ENCODE data around the gene BAIAP2L2. TPM values are rescaled to one million over a fixed set of nuclear protein-coding genes. Genes with fewer than 3 reads are reported as not detected.
A peak's percentile ranks its signal among the peaks of the same experiment; 100 is the strongest.

The BAIAP2L2 gene
- total RNA-seq, 1 experiment from 2014 or later: 51.2 TPM

DNA sequence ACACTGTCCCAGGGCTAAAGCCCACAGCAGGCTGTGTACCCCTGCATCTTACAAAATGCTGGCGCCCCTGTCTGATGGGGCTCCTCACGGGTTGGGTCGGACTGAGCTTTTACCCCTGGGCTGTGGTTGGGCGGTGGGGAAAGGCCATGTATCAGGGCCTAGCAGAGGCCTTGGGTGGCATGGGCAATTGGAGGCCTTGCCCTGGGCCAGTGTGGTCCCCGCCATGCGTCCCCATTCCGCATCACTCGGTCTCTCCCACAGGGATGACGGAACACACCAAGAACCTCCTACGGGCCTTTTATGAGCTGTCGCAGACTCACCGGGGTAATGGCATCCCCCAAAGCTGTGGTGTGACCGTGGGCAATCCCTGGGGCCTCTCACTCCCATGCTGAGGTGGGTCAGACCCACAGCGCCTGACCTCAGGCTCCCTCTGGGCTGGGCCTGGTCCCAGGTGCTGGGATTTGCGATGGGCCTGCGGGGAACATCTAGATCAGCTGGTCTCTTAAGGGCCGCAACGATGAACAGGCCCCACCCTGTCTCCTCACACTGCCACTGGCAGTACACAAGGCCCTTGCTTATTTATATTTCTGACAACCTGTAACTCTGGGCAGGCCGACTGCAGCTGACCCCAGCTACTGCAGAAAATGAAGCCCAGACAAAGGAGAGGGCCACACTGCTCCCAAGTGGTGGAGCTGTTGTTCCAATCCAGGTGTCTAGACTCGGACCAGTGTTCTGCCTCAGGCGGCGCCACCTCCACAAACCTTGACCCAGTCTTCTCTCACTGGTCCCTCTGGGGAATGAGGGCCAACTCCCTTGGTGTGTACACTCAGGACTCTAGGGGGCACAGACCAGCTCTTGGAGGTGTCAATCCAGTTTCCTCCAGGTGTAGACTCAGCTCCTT is 38.8 kb downstream of the BAIAP2L2 start:
- TF ChIP-seq, protein P1, sequence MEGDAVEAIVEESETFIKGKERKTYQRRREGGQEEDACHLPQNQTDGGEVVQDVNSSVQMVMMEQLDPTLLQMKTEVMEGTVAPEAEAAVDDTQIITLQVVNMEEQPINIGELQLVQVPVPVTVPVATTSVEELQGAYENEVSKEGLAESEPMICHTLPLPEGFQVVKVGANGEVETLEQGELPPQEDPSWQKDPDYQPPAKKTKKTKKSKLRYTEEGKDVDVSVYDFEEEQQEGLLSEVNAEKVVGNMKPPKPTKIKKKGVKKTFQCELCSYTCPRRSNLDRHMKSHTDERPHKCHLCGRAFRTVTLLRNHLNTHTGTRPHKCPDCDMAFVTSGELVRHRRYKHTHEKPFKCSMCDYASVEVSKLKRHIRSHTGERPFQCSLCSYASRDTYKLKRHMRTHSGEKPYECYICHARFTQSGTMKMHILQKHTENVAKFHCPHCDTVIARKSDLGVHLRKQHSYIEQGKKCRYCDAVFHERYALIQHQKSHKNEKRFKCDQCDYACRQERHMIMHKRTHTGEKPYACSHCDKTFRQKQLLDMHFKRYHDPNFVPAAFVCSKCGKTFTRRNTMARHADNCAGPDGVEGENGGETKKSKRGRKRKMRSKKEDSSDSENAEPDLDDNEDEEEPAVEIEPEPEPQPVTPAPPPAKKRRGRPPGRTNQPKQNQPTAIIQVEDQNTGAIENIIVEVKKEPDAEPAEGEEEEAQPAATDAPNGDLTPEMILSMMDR (IDR thresholded peaks at IDR 0.05; ENCODE audit: unreplicated experiment): no peak
- H3K4me3 Mint-ChIP-seq (ENCODE audit: low read depth, unreplicated experiment): no peak overlapping the region
- intact Hi-C loops (cut with micrococcal nuclease; ENCODE audit: unreplicated experiment): no loop called here
- BruUV-seq (replicated peaks): no TSS peak
- H3K9me3 Mint-ChIP-seq (ENCODE audit: low read depth, unreplicated experiment): no peaks in the 10 kb centered on the region
- no peak overlapping the region for H3K27ac Mint-ChIP-seq (ENCODE audit: unreplicated experiment)
- peaks cover 48% of the 10 kb centered on the region for H3K36me3 Mint-ChIP-seq (ENCODE audit: insufficient read depth, unreplicated experiment)
- DNase-seq: no peak
- CTCF ChIA-PET: no interaction called here
- no peaks in the 10 kb centered on the region for H3K27me3 Mint-ChIP-seq (ENCODE audit: unreplicated experiment)
- H3K4me1 Mint-ChIP-seq (ENCODE audit: low read depth, unreplicated experiment): no peaks in the 10 kb centered on the region

DNA sequence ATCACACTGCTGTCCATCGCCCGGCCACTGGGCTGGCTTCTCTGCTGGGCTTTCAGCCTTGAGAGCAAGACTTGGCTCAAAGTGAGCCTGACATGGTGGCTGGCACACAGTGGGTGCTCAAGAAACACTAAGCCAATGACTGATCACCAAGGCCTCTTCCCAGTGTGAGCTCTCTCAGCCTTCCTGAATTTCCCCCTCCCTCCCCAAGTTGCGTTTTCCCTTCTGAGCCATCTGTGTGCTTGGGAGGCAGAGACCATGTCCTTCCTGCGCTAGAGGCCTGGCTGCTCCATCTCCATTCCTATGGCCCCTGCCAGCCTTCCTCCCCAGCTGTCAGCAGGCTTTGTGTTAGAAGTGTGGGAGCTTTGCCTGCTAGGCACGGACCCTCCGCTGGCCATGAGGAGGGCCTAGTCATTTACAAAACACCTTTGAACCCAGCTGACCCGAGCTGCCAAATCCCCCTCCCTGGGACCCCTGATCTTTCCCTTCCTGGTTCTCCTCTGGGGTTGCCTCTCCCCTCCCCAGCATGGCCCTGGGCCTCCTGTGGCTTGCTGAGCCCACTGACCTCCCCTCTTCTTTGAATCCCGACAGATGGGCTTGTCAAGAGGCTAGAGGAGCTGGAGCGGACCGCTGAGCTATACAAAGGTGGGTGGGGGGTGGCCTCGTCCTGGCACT is 40.1 kb downstream of the BAIAP2L2 start:
- CTCF ChIA-PET: interaction anchor here (1.5 kb wide), 1 partner anchor 18 kb away, joined by 3 read pairs; no protein-coding TSS in a partner anchor
- H3K27ac Mint-ChIP-seq (ENCODE audit: unreplicated experiment): no peak overlapping the region
- H3K4me3 Mint-ChIP-seq (ENCODE audit: low read depth, unreplicated experiment): no peak overlapping the region
- intact Hi-C loops (cut with micrococcal nuclease; ENCODE audit: unreplicated experiment): no loop called here
- DNase-seq: no peak
- no TSS peak for BruUV-seq (replicated peaks)
- peaks cover 47% of the 10 kb centered on the region for H3K36me3 Mint-ChIP-seq (ENCODE audit: insufficient read depth, unreplicated experiment)
- H3K9me3 Mint-ChIP-seq (ENCODE audit: low read depth, unreplicated experiment): no peaks in the 10 kb centered on the region
- no peaks in the 10 kb centered on the region for H3K4me1 Mint-ChIP-seq (ENCODE audit: low read depth, unreplicated experiment)
- TF ChIP-seq, protein P1 (IDR thresholded peaks at IDR 0.05; ENCODE audit: unreplicated experiment): no peak
- no peaks in the 10 kb centered on the region for H3K27me3 Mint-ChIP-seq (ENCODE audit: unreplicated experiment)

DNA sequence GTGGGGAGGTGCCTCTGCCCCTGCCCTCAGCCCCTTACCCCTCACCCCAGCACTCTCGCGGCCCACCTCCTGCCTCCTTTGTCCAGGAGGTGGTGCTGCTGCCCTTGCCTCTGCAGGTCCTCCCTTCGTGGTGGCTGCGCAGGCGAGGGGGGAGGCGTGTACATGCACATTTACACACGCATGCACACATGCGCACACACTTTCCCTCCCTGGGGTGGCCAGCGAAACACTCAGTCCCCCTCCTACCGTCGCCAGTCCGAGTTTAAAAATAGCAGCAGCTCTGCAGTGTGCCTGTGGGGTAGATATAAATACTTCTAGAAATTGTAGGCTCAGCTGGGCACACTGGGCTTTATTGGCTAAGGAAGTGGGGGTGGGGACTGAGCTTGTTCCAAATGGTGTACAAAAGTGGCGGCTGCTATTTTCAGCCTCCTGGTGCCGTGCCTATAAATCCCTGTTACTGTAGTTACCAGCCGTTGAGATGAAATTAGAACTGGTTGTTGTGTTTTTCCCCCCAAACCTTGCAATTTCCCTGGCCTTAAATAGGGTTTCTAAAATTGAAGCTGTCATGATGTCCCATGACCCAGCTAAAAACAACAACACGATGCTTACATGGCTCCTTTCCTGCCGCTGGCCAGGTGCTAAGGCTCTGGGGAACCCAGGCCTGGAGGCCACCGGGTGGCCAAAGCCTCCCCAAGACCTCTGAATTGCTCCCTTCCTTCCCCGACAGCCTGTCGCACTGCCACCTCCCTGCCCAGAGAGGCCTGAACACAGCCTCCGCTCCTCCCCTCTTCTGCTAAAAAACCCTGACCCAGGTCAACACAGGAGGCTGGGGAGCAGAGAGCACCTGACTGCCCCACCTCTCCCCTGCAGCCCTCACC is 40.9 kb downstream of the BAIAP2L2 start:
- TF ChIP-seq, protein P1 (IDR thresholded peaks at IDR 0.05; ENCODE audit: unreplicated experiment): peak; percentile 41
- Mint-ChIP-seq H3K4me1 (ENCODE audit: low read depth, unreplicated experiment) (no peaks in the 10 kb centered on the region), H3K27ac (ENCODE audit: unreplicated experiment) (no peak overlapping the region), H3K9me3 (ENCODE audit: low read depth, unreplicated experiment) (no peaks in the 10 kb centered on the region), H3K4me3 (ENCODE audit: low read depth, unreplicated experiment) (no peak overlapping the region), H3K27me3 (ENCODE audit: unreplicated experiment) (no peaks in the 10 kb centered on the region), H3K36me3 (ENCODE audit: insufficient read depth, unreplicated experiment) (peaks cover 46% of the 10 kb centered on the region)
- CTCF ChIA-PET: interaction anchor here (0.6 to 1.5 kb wide), 3 partner anchors 9 to 24 kb away, joined by 3 to 4 read pairs (median 3); no protein-coding TSS in a partner anchor
- intact Hi-C loops (cut with micrococcal nuclease; ENCODE audit: unreplicated experiment): no loop called here
- no peak for DNase-seq
- BruUV-seq (replicated peaks): no TSS peak
